SW 1271 (cell line): ENCODE data around the gene BICDL2.
A peak's percentile ranks its signal among the peaks of the same experiment; 100 is the strongest.

Experiments
- DNase-seq, 2 experiments: peaks; one replicate each; lab custom pipeline; 2025; lab: John Stamatoyannopoulos, UW

Gene BICDL2

GRCh38 chr16:2985462-2985861 lies 51.3 kb downstream of the BICDL2 start:
- DNase-seq: no peak

GRCh38 chr16:2983706-2984136 lies 53.0 kb downstream of the BICDL2 start:
- peak in 1 of 2 experiments; percentile 61 for DNase-seq

- DNase-seq: no peak
These were observed 54.3 kb downstream of the BICDL2 start for GRCh38 chr16:2982402-2982801.

GRCh38 chr16:2981899-2982250 lies 54.9 kb downstream of the BICDL2 start:
- no peak for DNase-seq

GRCh38 chr16:2981177-2981898 lies 55.4 kb downstream of the BICDL2 start:
- DNase-seq: no peak

- peak in 1 of 2 experiments; percentile 60 for DNase-seq
These were observed 56.2 kb downstream of the BICDL2 start, which contains the start of gene PKMYT1 for GRCh38 chr16:2980227-2981176. Gene PKMYT1 (minus strand): TSS chr16:2980446. CDS start chr16:2979657, 789 bp downstream.

GRCh38 chr16:2979669-2980226 lies 57.0 kb downstream of the BICDL2 start:
- DNase-seq: peak in 1 of 2 experiments; percentile 6
